Dendritic cell treated with granulocyte-macrophage colony-stimulating factor and Interleukin-4, amounts not matched to agents 40 ng/mL and 50 ng/mL, for 4 days (primary cell): ENCODE results near the gene TTC9.

ENCODE experiments used
- H3K27ac Mint-ChIP-seq: one replicate; pipeline ENCODE4 v1.8.0; 2022; ENCODE audit warnings: mild to moderate bottlenecking, mixed read lengths
- H3K27me3 Mint-ChIP-seq: one replicate; pipeline ENCODE4 v1.8.0; 2022; ENCODE audit warnings: mild to moderate bottlenecking, mixed read lengths
- H3K36me3 Mint-ChIP-seq: one replicate; pipeline ENCODE4 v1.8.0; 2022; ENCODE audit warnings: low read depth, mixed read lengths
- H3K4me1 Mint-ChIP-seq: one replicate; pipeline ENCODE4 v1.8.0; 2022; ENCODE audit warnings: low read depth, mixed read lengths
- H3K4me3 Mint-ChIP-seq: one replicate; pipeline ENCODE4 v1.8.0; 2022; ENCODE audit warnings: mild to moderate bottlenecking, moderate library complexity, mixed read lengths
- H3K9me3 Mint-ChIP-seq: one replicate; pipeline ENCODE4 v1.8.0; 2022; ENCODE audit warnings: mixed read lengths
- intact Hi-C: fragments of 100-400 bp; cut with micrococcal nuclease; formaldehyde crosslinking; loops from one replicate; pipeline ENCODE4 v1.15.0; 2022

TTC9 gene

DNA sequence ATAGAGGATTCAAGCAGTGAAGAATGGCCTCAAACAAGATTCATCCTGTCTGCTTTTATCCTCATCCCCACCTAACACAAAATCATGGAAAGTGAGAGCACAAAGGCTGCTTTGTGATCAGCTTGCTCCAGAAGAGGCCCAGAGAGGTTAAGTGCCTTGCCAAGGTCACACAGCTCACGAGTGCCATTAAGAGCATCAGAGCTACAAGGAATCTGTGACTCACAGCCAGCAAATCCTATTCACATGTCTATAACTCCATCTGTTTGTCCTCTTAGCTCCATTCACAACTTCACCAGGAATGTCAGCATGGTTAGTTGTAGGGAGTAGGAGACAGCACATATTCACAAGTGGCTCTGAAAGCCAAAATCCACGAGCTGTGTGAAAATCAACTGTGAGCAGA is 79.8 kb downstream of the TTC9 start:
- peaks cover 2% of the 10 kb centered on the region for H3K27me3 Mint-ChIP-seq

GRCh38 chr14:70722418-70722817 is 80.7 kb downstream of the TTC9 start:
- Mint-ChIP-seq H3K27ac (no peak overlapping the region), H3K27me3 (peaks cover 2% of the 10 kb centered on the region)
- intact Hi-C loops = no loop called here

More for the DNA sequence above, 79.8 kb downstream of the TTC9 start:
- Mint-ChIP-seq H3K9me3 (no peaks in the 10 kb centered on the region), H3K4me3 (no peak overlapping the region), H3K4me1 (no peaks in the 10 kb centered on the region), H3K36me3 (no peaks in the 10 kb centered on the region), H3K27ac (no peak overlapping the region)
- intact Hi-C loops = no loop called here

DNA sequence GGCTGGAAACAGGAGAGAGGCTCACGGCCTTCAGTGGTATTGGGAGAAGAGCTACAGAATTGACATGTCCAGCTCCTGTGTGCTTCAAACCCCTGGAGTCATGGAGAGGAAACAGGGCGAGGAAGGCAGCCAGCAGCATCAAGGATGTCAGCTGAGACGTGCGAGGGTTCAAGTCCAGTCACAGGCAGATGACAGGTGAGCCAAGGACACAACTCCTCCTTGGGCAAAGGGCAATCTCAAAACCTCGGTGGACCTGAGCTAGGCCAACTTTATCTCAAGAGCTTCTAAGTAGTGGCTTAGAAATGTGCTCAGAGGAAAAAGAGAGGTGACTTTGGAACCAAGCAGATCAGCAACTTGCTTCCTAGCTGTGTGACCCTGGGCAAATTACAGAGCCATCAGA is 81.6 kb downstream of the TTC9 start:
- no peaks in the 10 kb centered on the region for H3K4me1 Mint-ChIP-seq
- no peaks in the 10 kb centered on the region for H3K36me3 Mint-ChIP-seq
- peaks cover 2% of the 10 kb centered on the region for H3K27me3 Mint-ChIP-seq
- no peak overlapping the region for H3K27ac Mint-ChIP-seq
- H3K4me3 Mint-ChIP-seq = no peak overlapping the region
- H3K9me3 Mint-ChIP-seq = no peaks in the 10 kb centered on the region
- intact Hi-C loops = no loop called here

More at GRCh38 chr14:70722418-70722817, 80.7 kb downstream of the TTC9 start:
- Mint-ChIP-seq H3K4me1 (no peaks in the 10 kb centered on the region), H3K4me3 (no peak overlapping the region), H3K9me3 (no peaks in the 10 kb centered on the region), H3K36me3 (no peaks in the 10 kb centered on the region)

- Mint-ChIP-seq H3K27me3 (peaks cover 2% of the 10 kb centered on the region), H3K4me1 (no peaks in the 10 kb centered on the region), H3K9me3 (no peaks in the 10 kb centered on the region), H3K36me3 (no peaks in the 10 kb centered on the region), H3K27ac (no peak overlapping the region), H3K4me3 (no peak overlapping the region)
- intact Hi-C loops = no loop called here
Measured at GRCh38 chr14:70724110-70724509, 82.4 kb downstream of the TTC9 start.

DNA sequence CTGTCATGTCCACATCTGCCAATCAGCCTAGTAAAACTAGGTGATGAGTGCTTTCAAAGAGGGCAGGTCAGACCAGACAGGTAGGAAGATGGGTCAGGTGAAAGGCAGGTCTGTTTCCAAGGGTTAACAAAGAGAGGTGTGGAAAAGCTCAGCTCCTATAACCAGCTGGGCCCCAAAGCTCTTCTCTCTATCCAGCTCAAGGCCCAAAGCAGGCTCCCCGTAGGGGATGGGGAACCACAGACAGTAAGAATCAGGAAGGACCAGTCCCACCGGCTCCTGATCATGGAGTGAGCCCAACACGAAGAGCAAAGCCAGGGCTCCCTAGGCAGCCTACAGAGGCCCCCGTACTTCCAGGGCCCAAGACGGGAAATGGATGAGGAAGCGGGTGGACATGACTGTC is 83.2 kb downstream of the TTC9 start:
- intact Hi-C loops = no loop called here
- H3K4me3 Mint-ChIP-seq = no peak overlapping the region
- H3K27me3 Mint-ChIP-seq = peaks cover 2% of the 10 kb centered on the region
- H3K36me3 Mint-ChIP-seq = no peaks in the 10 kb centered on the region
- H3K27ac Mint-ChIP-seq = no peak overlapping the region
- no peaks in the 10 kb centered on the region for H3K9me3 Mint-ChIP-seq
- no peaks in the 10 kb centered on the region for H3K4me1 Mint-ChIP-seq
